ENCODE measurements around the gene MAB21L1. TPM values are rescaled to one million over a fixed set of nuclear protein-coding genes. Genes with fewer than 3 reads are reported as not detected.

MAB21L1 gene
- total and polyA plus RNA-seq, 11 donors: 0.09 to 0.99 (median 0.25) TPM; not detected in 1

- Histone ChIP-seq H3K27me3 (no peaks in the 10 kb centered on the region), H3K36me3 (peaks cover 0 to 10% (median 0%) of the 10 kb centered on the region in 9 donors), H3K27ac (no peak overlapping the region), H3K4me1 (no peaks in the 10 kb centered on the region), H3K4me3 (no peak overlapping the region), H3K9me3 (peaks cover 0 to 4% (median 0%) of the 10 kb centered on the region in 12 donors)
- intact Hi-C loops (cut with DNase I): loop anchor here in 1 of 10 donors (10.0 kb wide), 1 partner anchor 90 kb away; no protein-coding TSS in a partner anchor
- no peak for TF ChIP-seq CTCF (IDR thresholded peaks at IDR 0.05)
- TF ChIP-seq POLR2A (IDR thresholded peaks at IDR 0.05): no peak
- DNase-seq (no peak), ATAC-seq (no peak)
- 86 to 91% (median 90%) methylated on average over 1 of the region's 1 CpG for WGBS, 4 donors
Measured at GRCh38 chr13:35455022-35455421, 21.5 kb downstream of the MAB21L1 start.

- Histone ChIP-seq H3K36me3 (peaks cover 0 to 10% (median 0%) of the 10 kb centered on the region in 9 donors), H3K27ac (no peak overlapping the region), H3K4me1 (no peaks in the 10 kb centered on the region), H3K9me3 (no peaks in the 10 kb centered on the region), H3K27me3 (no peaks in the 10 kb centered on the region), H3K4me3 (no peak overlapping the region)
- TF ChIP-seq CTCF (IDR thresholded peaks at IDR 0.05) (no peak), POLR2A (IDR thresholded peaks at IDR 0.05) (no peak)
- DNase-seq (no peak), ATAC-seq (no peak)
- WGBS, 4 donors: 97 to 99% (median 99%) methylated on average over 2 of the region's 2 CpGs
- intact Hi-C loops (cut with DNase I): loop anchor here in 1 of 10 donors (10.0 kb wide), 1 partner anchor 85 kb away; no protein-coding TSS in a partner anchor
Measured at GRCh38 chr13:35449821-35450220, 26.7 kb downstream of the MAB21L1 start.

- Histone ChIP-seq H3K4me1 (no peaks in the 10 kb centered on the region), H3K4me3 (no peak overlapping the region), H3K27me3 (no peaks in the 10 kb centered on the region), H3K27ac (no peak overlapping the region), H3K9me3 (no peaks in the 10 kb centered on the region), H3K36me3 (peaks cover 0 to 10% (median 0%) of the 10 kb centered on the region in 9 donors)
- 74 to 95% (median 90%) methylated on average over 1 of the region's 1 CpG for WGBS, 4 donors
- intact Hi-C loops (cut with DNase I): no loop called here
- TF ChIP-seq POLR2A (IDR thresholded peaks at IDR 0.05) (no peak), CTCF (IDR thresholded peaks at IDR 0.05) (no peak)
- ATAC-seq (no peak), DNase-seq (no peak)
Measured at GRCh38 chr13:35448465-35448864, 28.0 kb downstream of the MAB21L1 start.

Data from heart left ventricle (tissue), 16 donors.